ENCODE results near the gene BIRC3.

Gene BIRC3

GRCh38 chr11:102317099-102317767 is at the start of gene BIRC3:
BIRC3 (plus strand) TSS chr11:102317484; CDS start chr11:102324510, 7,026 bp downstream.
- DNase-seq, result no peak

- no peak for DNase-seq
Measured at GRCh38 chr11:102267609-102268008, 49.7 kb upstream of the BIRC3 start.

- no peak for DNase-seq
Measured at GRCh38 chr11:102268083-102268984, 49.0 kb upstream of the BIRC3 start.

- no peak for DNase-seq
Measured at GRCh38 chr11:102268985-102269470, 48.3 kb upstream of the BIRC3 start.

- DNase-seq, result no peak
Measured at GRCh38 chr11:102269927-102270326, 47.4 kb upstream of the BIRC3 start.

- DNase-seq, result no peak
Measured at GRCh38 chr11:102272047-102272824, 45.0 kb upstream of the BIRC3 start.

GRCh38 chr11:102274628-102275027 is 42.7 kb upstream of the BIRC3 start:
- no peak for DNase-seq

- DNase-seq, result no peak
Measured at GRCh38 chr11:102276362-102276761, 40.9 kb upstream of the BIRC3 start.

GRCh38 chr11:102276783-102277182 is 40.5 kb upstream of the BIRC3 start:
- DNase-seq, result no peak

GRCh38 chr11:102279641-102280170 is 37.6 kb upstream of the BIRC3 start:
- DNase-seq, result no peak

GRCh38 chr11:102280245-102280833 is 36.9 kb upstream of the BIRC3 start:
- no peak for DNase-seq

GRCh38 chr11:102283116-102283485 is 34.2 kb upstream of the BIRC3 start:
- DNase-seq, result no peak

- no peak for DNase-seq
Measured at GRCh38 chr11:102284008-102284407, 33.3 kb upstream of the BIRC3 start.

- no peak for DNase-seq
Measured at GRCh38 chr11:102286292-102286691, 31.0 kb upstream of the BIRC3 start.

GRCh38 chr11:102287964-102288724 is 29.1 kb upstream of the BIRC3 start:
- no peak for DNase-seq

- no peak for DNase-seq
Measured at GRCh38 chr11:102288725-102289083, 28.6 kb upstream of the BIRC3 start.

- no peak for DNase-seq
Measured at GRCh38 chr11:102289592-102289991, 27.7 kb upstream of the BIRC3 start.

- DNase-seq, result no peak
Measured at GRCh38 chr11:102291831-102292230, 25.5 kb upstream of the BIRC3 start.

- DNase-seq, result no peak
Measured at GRCh38 chr11:102292933-102293332, 24.4 kb upstream of the BIRC3 start.

GRCh38 chr11:102293873-102294601 is 23.2 kb upstream of the BIRC3 start:
- DNase-seq, result no peak

- DNase-seq, result no peak
Measured at GRCh38 chr11:102295045-102295444, 22.2 kb upstream of the BIRC3 start.

Data from GOT3 (cell line).